AG04449 (cell line): ENCODE results near the gene TMCO6.
"Not testable (repeated sequence)": the region's sequence is repeated elsewhere in the genome, so short reads cannot be mapped to it uniquely, and the experiment has no call there.

Source experiments
- CTCF ChIA-PET: fragments of 350-600 bp; formaldehyde crosslinking; extraction: SDS; loops from one replicate; lab custom pipeline; 2021; ENCODE audit warnings: antibody characterized with exemption; lab: Yijun Ruan, JAX
- POLR2A ChIA-PET: fragments of 400-600, 350-600 bp; formaldehyde crosslinking; extraction: SDS; loops from one replicate; lab custom pipeline; 2020; ENCODE audit warnings: antibody characterized with exemption, inconsistent platforms; lab: Yijun Ruan, JAX
- DNase-seq: peaks from one replicate; pipeline ENCODE4 v3.0.0-alpha.2; 2010; ENCODE audit warnings: low read depth, low spot score
- H3K4me3 ChIP-seq: 2 replicates; pipeline ENCODE4 v1.5.1; 2011; ENCODE audit warnings: low read depth, mild to moderate bottlenecking, control low read depth, low read length
- TF ChIP-seq, protein P1 (sequence below): IDR thresholded peaks from one replicate; pipeline ENCODE4 v1.5.1; 2011; ENCODE audit warnings: mild to moderate bottlenecking, moderate library complexity, low read length, control low read depth, inconsistent platforms; ENCODE audit not compliant: insufficient read depth; ENCODE audit errors: missing control alignments

Gene TMCO6

GRCh38 chr5:140596321-140596741 is 42.9 kb upstream of the TMCO6 start:
- DNase-seq, result no peak
- TF ChIP-seq, protein P1, sequence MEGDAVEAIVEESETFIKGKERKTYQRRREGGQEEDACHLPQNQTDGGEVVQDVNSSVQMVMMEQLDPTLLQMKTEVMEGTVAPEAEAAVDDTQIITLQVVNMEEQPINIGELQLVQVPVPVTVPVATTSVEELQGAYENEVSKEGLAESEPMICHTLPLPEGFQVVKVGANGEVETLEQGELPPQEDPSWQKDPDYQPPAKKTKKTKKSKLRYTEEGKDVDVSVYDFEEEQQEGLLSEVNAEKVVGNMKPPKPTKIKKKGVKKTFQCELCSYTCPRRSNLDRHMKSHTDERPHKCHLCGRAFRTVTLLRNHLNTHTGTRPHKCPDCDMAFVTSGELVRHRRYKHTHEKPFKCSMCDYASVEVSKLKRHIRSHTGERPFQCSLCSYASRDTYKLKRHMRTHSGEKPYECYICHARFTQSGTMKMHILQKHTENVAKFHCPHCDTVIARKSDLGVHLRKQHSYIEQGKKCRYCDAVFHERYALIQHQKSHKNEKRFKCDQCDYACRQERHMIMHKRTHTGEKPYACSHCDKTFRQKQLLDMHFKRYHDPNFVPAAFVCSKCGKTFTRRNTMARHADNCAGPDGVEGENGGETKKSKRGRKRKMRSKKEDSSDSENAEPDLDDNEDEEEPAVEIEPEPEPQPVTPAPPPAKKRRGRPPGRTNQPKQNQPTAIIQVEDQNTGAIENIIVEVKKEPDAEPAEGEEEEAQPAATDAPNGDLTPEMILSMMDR, result no peak
- no peak overlapping the region for H3K4me3 ChIP-seq
- ChIA-PET CTCF (interaction anchor here (1.2 kb wide), 1 partner anchor 20 kb away, joined by 4 read pairs; no protein-coding TSS in a partner anchor), POLR2A (no interaction called here)

GRCh38 chr5:140598836-140599235 is 40.4 kb upstream of the TMCO6 start:
- POLR2A ChIA-PET, result no interaction called here
- TF ChIP-seq, protein P1, result no peak

DNA sequence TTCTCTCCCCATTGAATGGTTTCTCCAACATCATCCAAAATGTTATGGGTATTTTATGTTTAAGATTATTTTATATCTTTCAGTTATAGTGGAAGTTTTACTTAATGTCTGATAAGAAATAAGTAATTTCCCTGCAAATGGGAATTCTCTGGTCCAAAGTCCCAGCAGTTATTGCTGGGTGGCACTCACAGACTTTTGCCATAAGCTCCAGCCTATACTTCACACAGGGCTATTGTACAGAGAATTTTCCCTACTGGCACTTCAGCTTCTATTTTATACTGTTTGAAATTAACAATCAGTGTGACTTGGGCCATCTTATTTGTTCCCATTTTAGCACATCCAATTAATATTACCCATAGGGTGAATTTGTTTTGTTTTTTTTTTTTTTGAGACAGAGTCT is 39.2 kb upstream of the TMCO6 start:
- H3K4me3 ChIP-seq, result no peak overlapping the region
- ChIA-PET CTCF (no interaction called here), POLR2A (interaction anchor here (0.7 kb wide), 1 partner anchor 10 kb away, joined by 3 read pairs; no protein-coding TSS in a partner anchor)
- no peak for DNase-seq
- TF ChIP-seq, protein P1, result no peak

More at GRCh38 chr5:140598836-140599235, 40.4 kb upstream of the TMCO6 start:
- H3K4me3 ChIP-seq, result no peak overlapping the region
- CTCF ChIA-PET, result no interaction called here
- DNase-seq, result no peak

- ChIA-PET POLR2A (no interaction called here), CTCF (no interaction called here)
- TF ChIP-seq, protein P1, result no peak
- DNase-seq, result no peak
- no peak overlapping the region for H3K4me3 ChIP-seq
These were observed 37.1 kb upstream of the TMCO6 start for GRCh38 chr5:140602147-140602546.

DNA sequence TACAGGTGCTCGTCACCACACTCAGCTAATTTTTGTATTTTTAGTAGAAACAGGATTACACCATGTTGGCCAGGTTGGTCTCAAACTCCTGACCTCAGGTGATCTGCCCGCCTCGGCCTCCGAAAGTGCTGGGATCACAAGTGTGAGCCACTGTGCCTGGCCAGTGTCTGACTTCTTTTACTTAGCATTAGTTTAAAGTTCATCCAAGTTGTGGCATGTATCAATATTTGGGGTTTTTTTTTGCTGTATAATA is 35.9 kb upstream of the TMCO6 start:
- H3K4me3 ChIP-seq, DNase-seq, CTCF ChIA-PET, POLR2A ChIA-PET: not testable (repeated sequence)

- TF ChIP-seq, protein P1, result no peak
- DNase-seq, result no peak
- no peak overlapping the region for H3K4me3 ChIP-seq
- ChIA-PET CTCF (no interaction called here), POLR2A (no interaction called here)
These were observed 35.5 kb upstream of the TMCO6 start for GRCh38 chr5:140603734-140604133.

DNA sequence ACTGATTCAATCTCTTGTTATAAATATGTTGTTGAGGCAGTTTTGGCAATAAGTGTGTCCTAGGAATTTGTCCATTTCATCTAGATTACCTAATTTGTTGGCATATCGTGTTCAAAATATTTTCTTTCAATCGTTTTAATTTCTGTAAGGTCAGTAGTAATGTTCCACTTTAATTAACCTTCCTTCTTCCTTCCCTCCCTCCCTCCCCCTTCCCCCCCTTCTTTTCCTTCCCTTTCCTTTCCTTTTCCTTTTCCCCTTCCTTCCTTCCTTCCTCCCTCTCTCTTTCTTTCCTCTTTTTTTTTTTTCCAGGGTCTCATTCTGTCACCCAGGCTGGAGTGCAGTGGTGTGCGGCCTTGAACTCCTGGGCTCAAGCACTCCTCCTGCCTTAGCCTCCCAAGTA is 33.4 kb upstream of the TMCO6 start:
- ChIA-PET CTCF (no interaction called here), POLR2A (no interaction called here)
- no peak for DNase-seq
- TF ChIP-seq, protein P1, result no peak
- no peak overlapping the region for H3K4me3 ChIP-seq
